Superior temporal gyrus (tissue), 1 donor: ENCODE results near the gene NAA80.
A peak's percentile ranks its signal among the peaks of the same experiment; 100 is the strongest.
"Not testable (repeated sequence)": the region's sequence is repeated elsewhere in the genome, so short reads cannot be mapped to it uniquely, and the experiment has no call there.

Experiments
- DNase-seq: peaks from one replicate; pipeline ENCODE4 v3.0.0-alpha.2; 2016; ENCODE audit errors: extremely low spot score

The NAA80 gene

DNA sequence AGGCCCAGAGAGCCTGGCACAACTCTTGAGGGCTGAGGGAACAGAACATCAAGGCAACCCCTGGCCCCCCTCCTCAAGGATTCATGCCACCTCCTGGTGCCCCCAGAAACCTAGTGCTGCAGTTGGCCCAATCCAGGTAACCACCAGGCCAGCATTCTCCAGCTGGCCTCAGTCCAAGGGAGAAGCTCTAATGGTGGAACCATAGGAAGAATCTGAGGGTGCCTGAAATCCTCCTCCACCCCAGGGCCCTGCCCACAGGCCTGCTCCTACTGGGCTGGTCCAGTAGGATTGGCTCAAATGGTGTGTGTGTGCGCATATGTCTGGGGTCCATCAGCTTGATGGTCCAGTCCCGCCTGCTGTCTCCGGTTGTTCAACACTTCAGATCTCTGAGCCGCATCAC is 15.6 kb upstream of the NAA80 start:
- DNase-seq: no peak

DNA sequence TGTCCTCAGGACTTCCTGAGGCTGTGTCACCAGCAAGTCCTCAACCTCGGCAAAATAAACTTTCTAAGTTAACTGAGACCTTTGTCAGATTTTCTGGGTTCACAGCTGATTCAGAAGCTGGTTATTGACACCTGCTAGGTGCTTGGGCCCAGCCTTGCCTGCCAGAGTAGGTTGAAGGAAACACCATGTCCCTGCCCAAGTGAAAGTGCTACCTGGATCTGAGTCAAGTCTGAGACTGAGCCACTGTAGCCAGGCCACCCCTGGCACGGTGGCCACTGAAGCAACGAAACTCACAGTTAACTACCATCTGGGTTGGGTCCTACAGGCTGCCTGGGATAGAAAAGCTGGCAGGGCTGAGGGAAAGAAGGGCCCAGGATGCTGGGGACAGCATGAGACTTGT is 15.1 kb upstream of the NAA80 start:
- DNase-seq: no peak

DNA sequence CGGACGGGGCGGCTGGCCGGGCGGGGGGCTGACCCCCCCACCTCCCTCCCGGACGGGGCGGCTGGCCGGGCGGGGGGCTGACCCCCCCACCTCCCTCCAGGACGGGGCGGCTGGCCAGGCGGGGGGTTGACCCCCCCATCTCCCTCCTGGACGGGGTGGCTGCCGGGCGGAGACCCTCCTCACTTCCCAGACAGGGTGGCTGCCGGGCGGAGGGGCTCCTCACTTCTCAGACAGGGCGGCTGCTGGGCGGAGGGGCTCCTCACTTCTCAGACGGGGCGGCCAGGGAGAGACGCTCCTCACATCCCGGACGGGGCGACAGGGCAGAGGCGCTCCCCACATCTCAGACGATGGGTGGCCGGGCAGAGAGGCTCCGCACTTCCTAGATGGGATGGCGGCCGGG is 12.8 kb upstream of the NAA80 start:
- DNase-seq: not testable (repeated sequence)

DNA sequence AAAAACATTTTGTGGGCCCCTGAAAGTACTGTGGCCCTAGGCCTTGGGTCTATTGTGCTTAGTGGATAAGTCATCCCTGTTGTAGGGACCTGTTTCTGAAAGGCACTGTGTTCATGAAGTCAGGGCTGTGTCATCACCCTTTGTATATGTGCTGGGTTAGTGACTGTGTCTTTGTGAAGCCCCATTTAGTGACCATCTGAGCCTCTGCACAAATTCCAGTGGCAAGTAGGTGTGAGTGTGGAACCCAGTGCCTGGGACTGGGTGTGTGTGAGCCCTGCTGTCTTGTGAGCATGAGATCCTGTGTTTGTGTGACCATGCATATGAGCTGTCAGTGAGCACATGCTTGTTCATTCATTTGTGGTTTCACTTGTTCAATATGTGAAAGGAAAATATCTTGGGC is 5.4 kb upstream of the NAA80 start:
- DNase-seq: no peak

DNA sequence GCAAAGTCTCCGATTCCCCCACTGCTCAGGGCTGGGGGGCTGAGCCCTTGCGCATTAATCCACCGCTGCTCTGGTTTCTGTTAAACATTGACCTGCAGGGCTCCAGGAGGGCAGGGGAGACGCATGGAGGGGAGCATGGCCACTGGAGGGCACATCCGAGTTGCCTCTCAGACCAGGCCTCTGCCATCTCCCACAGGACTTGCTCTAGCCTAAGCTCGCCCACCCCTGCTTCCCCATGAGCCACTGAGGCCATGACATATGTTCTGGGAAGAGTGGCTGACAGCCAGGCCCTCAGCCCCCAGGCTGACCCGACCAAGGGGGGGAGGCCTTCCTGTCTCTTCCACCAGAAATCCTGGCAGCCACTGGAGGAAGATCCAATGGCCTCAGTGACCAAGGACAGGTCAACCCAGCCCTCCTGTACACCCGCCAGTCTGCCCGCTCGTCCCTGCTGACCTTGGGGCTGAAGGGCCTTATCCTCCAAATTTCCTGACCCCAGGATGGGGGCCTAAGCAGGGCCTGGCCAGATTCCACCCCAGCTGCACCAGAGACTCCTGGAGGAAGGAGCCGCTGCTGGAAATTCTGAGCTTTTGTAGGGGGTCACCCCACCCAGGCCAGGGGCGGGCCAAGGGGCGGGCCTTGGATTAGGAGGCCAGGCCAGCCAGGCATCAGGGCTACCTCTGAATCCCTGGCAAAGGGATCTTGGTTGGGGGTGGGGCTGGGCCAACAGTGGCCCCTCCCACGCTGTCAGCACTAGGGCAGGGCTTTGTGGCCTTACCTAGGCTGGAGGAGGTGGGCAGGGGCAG is 4.0 kb upstream of the NAA80 start, which contains the start of gene HYAL1:
HYAL1 (minus strand) TSS at position 562 of the 803 bp plus-strand sequence. CDS start 618 bp downstream, outside the sequence.
- no peak for DNase-seq

DNA sequence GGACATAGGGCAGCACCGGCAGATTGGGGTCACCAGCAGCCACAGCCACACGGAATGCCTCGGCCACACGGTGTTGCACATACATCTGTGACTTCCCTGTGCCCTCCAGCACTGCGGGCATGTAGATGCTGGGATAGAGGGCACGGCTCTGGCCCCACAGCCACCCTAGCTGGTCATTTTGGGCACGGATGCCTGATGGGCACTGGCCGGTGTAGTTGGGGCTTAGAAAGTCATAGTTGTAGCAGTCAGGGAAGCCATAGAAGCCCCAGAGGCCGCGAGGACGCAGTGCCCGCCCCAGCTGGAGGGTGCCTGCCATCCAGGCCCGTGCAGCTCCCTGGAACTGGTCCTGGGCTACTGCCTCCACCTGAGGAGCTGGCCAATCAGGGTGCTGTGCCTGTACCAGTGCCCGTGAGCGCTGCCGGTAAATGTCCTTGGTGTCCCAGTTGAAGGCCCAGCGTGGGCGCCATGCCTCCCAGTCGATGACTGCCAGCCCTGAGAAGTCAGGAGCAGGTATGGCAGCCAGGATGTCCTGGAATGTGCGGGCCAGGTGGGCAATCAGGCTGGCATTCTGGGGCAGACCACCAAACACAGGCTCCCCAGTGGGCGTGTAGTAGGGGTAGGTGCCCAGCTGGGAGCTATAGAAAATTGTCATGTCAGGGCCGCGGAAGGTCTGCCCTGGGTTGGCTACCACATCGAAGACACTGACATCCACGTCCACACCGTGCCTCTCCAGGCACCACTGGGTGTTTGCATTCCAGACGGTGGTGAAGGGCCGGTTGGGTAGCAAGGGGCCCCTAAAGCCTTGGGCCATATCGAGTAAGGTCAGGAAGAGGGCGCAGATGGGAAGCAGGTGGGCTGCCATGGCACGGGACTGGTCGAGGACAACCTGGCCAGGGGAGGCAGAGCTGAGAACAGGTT is 3.1 kb upstream of the NAA80 start:
- no peak for DNase-seq

DNA sequence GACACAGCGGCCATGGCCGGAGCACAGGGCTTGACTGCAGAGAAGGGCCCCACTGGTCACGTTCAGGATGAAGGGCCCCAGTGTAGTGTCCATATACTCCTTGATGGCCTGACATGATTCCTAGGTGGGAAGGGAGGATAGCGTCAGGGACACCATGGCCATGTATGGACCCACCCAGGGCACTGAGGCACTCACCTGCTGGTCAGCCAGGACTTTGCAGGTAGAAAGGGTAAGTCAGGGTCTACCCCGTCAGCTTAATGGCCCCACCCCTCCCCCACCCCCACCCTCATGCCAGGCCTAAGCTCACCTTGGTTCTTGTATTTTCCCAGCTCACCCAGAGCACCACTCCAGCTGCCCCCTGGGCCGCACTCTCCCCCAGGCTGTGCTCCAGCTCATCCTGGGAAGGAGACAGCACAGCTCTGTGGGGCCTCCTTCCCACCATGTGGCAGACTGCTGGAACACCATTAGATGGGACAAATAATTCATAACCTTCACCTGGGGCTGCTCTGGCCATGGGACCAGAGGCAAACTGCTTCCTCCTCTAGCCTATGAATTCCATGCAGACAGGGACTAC is 1.6 kb upstream of the NAA80 start:
- no peak for DNase-seq

DNA sequence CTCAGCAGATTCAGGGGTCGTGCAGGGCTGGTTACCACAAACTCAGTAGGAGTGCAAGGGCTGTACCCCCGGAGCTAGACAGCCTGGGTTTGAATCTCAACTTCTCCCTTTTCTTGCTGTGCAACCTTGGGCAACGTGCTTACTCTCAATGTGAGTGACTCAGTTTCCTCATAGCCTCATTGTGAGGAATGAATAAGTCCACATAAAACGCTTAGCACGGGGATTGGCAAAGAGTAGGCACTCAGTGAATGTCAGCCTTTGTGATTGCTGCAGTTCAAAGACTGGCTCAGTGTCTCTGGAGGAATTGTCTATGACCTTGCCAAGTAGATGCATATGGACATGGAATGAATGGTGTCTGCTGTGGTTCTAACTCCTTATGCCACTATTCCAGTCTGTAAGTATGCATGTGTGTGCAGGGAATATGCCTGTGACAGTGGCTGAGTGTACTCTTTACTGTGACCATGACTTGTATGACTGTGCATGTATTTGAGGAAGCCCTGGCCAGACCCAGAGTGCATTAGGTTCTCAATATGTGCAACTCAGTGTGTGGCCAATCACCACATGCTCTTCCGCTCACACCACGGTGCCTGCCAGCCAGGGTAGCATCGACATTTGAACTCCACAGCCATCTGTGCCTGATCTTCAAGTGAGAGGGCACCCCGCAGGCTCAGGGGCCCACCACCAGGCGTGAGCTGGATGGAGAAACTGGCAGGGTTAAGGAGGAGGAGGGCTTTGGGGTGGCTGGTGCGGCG is 900 bp upstream of the NAA80 start:
- DNase-seq: peak; percentile 92

DNA sequence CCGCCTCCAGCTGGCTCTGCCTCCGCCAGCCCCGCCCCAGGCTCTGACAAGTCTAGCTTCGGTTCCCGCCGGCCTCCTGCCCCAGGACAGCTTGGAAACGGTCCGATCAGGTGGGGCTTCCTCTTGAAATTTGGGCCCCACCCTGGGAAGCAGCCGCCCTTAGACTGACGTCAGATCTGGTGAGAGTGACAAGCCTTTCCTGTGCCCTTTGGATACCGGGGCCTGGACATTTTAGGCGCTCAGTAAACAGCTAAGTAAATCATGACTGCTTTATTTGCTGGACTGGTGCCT is 378 bp upstream of the NAA80 start:
- DNase-seq: no peak

DNA sequence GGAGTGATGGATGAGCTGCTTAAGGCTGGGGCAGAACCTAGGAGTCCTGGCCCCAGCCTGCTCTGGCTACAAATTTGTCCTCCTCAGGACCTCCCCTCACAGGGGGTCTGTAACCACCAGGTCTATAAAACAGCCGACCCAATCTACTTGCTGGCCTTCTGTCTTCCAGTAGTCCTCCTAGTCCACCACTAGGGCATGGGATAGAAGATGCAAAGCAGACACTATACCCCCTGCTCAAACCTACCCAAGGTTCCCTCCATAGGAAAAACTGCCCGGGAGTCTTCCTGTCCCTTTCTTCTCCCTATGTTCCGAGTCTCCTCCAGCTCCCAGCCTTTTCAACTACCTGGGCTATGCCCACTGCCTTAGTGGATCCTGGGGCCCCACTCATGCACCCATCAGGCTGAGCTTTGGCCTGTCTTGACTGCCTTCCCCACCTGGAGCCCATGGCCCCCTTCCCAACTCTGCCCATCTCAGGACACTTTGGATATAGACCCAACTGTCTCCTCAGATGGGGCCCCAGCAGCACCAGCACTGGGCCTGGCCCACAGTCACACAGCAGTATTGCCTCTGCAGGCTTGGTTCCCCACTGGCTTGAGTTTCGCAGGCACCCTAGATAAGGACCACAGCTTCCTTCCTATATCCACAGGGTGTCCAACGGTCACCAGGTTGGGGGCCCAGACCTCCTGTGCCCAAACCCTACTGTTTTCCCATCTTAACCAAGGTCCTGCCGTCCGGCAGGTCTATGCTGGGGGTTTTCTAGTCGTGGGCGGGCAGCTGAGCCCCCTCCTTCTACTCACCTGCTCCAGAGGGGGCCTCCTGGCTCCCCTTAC is 1.1 kb downstream of the NAA80 start:
- no peak for DNase-seq

DNA sequence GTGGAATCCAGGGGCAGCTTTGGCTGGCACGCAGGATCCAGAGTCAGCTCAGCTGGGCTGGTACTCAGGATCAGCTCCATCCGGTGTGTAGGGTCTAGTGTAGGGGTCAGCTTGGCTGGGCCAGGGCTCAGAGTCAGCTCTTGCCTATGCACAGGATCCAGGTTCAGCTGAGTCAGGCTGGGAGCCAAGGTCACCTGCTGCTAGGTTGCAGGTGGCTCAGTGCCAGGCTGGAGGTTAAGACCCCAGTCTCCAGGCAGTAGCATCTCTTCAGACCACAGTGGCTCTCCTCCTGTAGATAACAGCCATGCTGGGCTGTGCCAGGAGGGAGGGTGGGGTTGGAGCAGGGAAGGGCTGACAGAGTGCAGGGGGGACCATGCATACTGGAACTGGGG is 1.8 kb downstream of the NAA80 start:
- DNase-seq: no peak

DNA sequence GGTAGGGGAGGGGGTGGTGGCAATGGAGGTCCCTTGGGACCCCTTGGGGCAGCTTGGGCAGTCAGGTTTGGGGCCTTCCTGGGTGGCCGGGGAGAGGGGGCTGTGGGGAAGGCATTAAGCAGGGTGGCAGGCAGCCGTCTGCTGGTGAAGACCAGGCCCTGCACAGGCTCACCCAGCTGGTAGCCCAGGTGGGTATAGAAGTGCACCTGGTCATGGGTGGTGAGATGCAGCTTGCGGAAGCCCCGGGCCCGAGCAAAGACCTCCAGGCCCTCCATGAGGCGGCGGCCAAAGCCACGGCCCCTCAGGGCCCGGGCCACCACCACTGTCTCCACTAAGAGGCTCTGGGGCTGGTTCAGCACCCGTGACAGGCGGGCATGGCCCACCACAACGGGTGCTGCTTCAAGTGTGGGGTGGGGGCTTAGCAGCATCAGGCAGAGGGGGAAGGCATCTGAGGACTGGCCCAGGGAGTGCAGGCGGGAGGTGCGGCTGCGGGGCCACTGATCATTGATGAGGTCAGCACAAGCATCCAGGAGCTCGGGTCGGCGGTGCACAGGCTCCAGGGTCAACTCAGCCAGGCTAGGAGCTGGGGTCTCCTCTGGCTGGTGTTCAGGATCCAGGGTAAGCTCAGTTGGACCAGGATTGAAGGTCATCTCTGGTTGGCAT is 2.4 kb downstream of the NAA80 start:
- no peak for DNase-seq

DNA sequence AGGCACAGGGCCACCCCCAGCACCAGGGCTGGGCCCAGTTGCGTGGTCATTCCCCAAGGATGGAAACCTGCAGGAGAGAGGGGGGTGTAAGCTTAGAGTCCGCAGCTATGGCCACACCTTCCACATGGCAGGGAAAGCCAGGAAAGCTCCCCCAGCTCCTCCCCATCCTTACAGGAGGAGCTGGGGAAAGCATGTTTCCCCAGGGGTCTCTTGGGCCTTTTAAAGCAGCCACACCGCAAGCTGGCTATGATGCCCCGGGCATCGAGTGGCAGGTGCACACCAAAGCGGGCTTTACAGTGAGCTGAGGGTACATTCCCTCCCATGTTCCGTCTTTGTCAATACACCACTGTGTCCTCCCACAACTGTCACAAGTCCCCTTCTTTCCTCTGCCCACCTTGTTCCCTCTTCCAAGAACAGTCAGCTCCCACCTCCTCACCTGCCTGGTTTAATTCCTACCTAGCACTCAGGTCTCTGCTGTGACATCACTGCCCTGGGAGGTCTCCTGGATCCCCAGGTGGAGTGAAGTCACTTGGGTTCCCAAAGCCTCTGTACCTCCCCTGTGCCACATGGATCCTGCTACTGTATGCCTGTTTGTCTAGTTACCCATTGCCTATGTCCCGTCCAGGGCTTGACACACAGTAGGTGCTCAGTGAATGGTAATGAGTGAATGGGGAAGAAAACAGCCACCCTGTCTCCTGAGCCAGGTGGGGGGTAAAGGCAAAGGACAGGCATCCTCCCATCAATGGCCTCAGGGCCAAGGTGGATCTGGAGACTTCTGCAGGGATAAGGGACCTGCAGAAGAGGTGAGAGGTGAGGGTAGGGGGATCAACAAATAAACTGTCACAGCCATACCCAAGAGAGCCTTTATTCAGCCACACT is 3.4 kb downstream of the NAA80 start:
- DNase-seq: no peak

DNA sequence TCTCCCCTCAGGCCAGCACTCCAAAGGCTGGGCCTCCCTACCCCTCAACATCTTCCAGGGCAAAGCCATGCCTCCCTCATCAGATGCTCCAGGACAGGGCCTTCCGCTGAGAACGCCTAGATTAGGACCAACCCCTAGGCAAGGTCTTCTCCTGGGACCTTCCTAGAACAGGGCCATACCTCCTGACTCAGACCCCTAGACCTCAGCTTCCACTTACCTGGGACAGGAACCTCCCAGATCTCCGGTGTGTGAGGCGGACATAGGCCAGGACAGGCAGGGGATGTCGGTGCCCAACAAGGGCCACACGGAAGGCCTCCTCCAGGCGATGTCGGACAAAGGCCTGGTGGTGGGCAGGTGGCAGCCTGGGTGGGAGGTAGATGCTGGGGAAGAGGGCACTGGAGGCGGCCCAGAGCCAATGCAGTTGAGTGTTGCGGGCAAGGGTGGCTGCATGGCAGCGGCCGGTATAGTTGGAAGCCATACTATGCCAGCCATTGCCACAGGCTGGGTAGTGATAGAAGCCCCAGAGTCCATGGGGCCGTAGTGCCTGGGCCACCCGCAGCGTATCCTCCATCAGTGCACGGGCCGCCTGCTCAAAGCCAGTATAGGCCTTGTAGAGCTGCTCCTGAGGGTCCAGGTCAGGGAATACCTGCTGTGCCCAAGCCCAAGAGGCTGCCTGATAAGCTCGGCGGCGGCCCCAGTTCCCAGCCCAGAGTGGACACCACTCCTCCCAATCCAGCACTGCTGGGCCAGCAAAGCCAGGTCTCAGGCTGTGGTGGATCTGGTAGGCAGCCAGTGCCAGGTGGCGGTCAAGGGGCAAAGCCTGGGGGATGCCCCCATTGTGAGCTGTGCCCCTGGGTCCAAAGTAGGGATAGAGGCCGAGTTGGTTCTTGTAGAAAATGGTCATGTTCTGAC is 4.5 kb downstream of the NAA80 start:
- DNase-seq: no peak

DNA sequence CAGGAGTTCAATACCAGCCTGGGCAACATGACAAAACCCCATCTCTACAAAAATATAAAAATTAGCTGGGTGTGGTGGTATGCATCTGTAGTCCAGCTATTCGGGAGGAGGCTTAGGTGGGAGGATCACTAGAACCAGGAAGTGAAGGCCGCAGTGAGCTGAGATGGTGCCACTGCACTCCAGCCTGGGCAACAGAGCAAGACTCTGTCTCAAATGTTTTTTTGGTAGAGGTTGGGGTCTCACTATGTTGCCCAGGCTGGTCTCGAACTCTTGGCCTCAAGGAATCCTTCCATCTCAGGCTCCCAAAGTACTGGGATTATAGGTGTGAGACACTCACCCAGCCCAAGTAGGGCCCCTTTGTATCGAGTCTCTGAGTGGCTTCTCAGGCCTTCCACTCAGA is 5.1 kb downstream of the NAA80 start:
- DNase-seq: no peak

DNA sequence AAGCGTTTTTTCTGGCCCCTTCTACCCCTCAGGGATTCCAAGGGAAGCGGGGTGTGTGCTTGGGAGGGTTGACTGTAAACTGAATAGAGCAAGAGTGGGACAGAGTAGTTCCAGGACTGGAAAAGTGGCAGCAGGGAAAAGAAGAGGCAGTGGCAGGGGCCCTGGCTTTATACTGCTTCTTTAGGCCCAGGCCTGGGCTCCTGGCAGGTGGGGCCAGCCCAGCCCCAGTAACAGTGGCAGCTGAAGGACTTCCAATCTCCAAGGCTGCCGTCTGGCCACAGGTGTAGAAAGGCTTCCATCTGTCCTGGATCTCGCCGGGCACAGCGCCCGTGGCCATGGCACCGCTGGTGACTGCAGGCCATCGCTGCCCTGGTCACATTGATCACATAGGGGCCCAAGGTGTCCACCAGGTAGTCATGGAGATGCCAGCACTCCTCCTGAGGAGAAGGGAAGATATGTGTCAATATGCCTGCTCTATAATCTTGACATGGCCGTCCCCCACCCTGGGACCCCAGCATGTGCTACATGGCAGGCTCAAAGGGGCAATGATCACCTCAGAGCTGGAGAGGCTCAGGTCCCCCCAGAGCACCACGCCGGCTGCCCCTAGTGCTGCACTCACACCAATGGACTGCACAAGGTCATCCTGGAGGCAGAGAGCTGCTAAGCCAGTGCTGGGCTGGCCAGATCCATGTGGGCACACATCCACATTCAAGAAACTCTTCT is 6.0 kb downstream of the NAA80 start:
- no peak for DNase-seq

DNA sequence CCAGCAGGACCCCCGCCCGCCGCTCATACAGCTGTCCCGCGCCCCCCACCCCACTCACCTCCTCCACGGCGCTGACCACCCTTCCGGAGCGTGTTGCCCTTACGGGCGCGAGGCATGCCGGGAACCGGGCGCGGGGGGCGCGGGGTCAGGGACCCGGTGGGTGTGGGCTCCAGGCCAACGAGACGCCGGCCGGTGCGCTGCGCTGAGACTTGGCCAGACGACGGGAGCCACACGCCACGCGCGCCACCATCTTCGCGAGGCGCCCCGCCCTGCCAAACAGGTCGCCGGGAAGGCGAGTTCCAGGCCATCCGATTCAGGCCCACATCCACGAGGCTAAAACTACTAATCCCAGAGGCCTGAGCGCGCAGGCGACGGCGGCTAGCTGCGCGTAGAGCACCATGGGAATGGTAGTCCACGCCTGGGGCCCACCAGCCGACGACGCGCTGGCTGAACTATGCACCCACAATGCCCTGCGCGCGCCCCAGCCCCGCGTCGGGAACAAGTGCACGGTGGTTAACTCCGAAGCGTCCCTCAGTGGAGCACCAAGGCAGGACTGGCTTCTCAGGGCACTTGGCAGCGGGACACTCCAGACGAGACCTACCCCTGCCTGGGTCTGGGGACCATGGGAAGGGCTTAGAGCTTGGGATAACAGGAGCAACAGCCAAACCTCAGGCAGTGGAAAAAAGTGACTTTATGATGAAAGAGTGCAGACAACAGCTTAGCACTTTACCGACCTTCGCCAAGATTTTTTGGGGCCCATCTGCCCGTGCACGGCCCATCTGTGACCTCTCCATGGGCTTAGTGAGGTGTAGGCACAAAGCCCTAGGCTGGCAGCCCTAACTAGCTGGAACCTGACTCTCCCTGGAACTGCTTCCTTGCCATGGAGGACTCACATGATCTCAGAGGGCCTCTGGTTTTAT is 6.8 kb downstream of the NAA80 start, which contains the start of gene IFRD2:
IFRD2 (minus strand) TSS at position 271 of the 920 bp plus-strand sequence; CDS start at position 116, 155 bp downstream.
- DNase-seq: peak; percentile 98
